NCI-H774 (cell line): Measurements from ENCODE around the gene ENAH.
"Not testable (repeated sequence)": the region's sequence is repeated elsewhere in the genome, so short reads cannot be mapped to it uniquely, and the experiment has no call there.

Experiments
- DNase-seq: peaks from one replicate; lab custom pipeline; 2025; lab: John Stamatoyannopoulos, UW

ENAH gene

GRCh38 chr1:225645194-225645895 lies 7.6 kb downstream of the ENAH start:
- DNase-seq: no peak

- DNase-seq: no peak
These were observed 8.3 kb downstream of the ENAH start for GRCh38 chr1:225644666-225645065.

DNA sequence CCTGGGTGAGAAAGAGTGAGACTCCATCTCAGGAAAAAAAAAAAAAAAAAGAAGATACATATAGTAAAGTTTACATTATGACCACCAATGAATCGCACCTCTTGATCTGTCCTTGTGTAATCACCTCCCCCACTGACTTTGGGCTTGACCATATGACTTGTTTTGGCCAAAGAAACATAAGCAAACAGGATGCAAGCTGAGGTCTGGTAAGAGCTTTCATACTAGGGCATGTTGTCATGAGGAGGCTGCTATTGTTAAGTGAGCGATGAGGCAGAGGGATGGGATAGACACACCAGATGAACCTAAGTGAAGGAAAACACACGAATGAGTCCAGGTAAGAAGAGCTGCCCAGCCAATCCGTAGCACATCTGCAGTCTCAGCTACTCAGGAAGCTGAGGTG lies 10.7 kb downstream of the ENAH start:
- DNase-seq: no peak

DNA sequence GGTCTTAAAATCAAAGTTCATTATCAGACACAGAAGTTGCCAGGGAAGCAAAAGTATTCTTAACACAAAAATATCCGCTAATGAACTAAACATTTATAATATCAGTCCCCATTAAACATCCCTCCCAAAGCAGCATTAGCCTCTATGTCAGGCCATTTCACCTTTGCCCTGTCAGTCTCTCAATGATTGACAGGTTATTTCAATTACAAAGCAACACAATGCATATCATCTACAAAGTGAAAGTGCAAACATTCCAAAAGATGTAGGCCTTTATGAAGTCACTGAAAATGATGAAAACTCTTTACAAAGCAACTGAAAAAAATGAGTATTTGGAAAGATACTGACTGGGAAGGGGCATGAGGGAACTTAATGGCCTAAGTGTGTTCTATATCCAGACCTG lies 14.1 kb downstream of the ENAH start:
- DNase-seq: no peak

DNA sequence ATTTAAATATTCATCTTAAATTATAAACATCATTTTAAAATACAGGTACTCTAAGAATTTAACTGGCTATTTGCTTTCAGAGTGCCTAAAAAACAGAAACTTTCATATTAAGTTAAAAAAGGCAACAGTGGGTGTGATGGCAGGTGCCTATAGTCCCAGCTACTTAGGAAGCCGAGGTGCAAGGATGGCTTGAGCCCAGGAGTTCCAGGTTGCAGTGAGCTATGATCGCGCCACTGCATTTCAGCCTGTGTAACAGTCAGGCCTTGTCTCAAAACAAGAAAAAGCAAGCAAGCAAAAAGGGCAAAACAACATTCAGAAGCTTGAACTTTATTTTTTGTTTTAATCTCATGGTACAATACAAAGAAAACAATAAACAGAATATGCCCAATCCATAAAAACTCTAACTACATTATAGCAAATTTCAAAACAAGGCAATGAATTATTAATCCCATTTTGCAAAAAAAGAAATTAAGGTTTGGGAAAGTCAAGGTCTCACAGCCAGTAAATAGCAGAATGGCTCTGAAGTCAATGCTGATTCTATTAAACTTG lies 15.2 kb downstream of the ENAH start:
- no peak for DNase-seq

DNA sequence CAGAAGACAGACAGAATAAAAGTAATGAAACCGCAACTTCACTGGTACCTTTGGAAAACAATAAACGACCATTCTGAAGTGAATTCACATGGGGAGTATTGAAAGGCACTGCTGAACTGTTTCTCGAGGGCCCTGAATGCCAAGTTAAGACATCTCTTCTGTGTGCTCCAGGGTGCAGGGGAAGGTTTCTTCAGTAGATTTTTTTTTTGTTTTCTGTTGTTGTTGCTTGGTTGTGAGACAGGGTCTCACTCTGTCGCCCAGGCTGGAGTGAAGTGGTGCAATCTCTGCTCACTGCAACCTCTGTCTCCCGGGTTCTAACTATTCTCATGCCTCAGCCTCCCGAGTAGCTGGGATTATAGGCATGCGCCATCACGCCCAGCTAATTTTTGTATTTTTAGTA lies 15.9 kb downstream of the ENAH start:
- not testable (repeated sequence) for DNase-seq

- DNase-seq: no peak
These were observed 17.3 kb downstream of the ENAH start for GRCh38 chr1:225635649-225636048.

DNA sequence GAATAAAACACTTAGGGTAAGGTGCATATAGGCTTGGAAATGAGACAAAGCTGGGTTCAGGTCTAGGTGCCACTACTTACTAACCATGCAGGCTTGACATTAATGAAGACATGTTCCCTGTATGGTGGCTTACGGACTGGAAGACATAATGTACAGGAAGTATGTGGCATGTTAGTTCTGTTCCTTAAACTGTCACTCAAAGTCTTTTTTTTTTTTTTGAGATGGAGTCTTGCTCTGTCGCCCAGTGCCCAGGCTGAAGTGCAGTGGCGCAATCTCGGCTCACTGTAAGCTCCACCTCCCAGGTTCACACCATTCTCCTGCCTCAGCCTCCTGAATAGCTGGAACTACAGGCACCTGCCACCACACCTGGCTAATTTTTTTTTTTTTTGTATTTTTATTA lies 20.1 kb downstream of the ENAH start:
- DNase-seq: not testable (repeated sequence)

DNA sequence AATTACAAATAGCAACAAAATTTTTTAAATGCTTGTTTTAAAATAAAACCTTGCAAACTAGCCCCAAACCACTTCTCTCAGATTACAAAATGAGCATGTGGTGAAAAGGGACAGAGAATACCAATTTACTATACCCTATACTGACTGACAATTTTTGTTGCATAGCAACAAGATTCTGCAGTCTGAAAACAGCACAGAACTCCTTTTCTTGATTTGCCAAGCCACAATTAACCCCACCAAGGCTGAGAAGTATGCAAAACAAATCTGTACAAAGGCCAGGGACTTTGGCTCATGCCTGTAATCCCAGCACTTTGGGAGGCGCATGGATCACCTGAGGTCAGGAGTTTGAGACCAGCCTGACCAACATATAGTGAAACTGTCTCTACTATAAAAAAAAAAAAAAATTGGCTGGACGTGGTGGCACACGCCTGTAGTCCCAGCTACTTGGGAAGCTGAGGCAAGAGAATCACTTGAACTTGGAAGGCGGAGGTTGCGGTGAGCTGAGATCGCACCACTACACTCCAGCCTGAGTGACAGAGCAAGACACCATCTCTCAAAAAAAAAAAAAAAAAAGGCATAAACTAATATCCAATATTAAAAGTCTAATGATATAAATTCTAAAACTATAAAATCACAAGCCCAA lies 21.8 kb downstream of the ENAH start:
- no peak for DNase-seq

GRCh38 chr1:225629483-225629882 lies 23.4 kb downstream of the ENAH start:
- no peak for DNase-seq

GRCh38 chr1:225628794-225629193 lies 24.1 kb downstream of the ENAH start:
- not testable (repeated sequence) for DNase-seq

DNA sequence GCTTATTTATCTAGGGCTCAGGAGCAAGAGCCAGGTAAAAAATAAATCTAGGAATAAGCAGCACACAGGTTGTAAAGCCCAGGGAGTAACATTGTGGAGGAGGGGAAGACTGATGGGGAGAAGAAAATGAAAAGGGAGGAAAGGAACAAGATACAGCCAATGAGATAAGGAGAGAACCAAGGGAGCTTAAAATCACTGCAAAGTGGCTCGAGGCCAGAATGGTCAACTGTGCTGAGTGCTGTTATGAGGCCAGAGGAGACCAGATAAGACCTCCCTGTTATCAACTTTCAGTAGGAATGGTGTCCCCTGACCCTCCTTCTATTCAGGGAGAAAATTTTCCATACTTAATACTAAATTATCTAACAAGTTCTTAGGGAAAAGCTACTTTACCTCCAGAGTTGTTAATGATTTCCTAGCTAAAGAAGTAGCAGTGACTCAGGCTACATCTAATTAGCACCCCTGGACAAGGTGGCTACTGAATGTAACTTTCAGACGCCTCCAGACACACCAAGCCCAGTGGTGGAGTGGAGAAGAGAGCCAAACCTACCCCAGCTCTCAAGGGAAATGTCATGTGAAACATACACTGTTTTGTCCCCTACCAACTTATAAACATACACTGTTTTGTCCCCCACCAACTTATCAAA lies 25.5 kb downstream of the ENAH start:
- no peak for DNase-seq

DNA sequence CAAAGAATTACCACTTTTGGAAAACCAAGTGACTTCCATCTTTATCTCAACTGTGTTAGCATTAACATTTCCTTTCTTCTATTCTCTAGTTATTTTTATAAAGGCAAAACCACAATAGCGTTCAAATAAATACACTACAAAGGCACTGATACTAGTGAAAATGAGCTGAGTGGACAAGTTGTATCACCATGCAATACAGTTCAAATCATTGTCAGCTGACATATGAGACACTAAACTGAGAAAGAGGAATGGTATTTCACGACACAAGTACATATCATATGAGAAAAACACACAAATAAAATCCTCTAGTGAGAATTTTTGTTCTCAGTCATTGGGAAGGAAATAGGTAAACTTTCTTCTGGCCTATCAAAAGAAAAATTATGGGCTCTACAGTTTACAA lies 26.2 kb downstream of the ENAH start:
- DNase-seq: no peak

- no peak for DNase-seq
These were observed 35.0 kb downstream of the ENAH start for GRCh38 chr1:225617956-225618355.

- no peak for DNase-seq
These were observed 35.4 kb downstream of the ENAH start for GRCh38 chr1:225617479-225617878.

DNA sequence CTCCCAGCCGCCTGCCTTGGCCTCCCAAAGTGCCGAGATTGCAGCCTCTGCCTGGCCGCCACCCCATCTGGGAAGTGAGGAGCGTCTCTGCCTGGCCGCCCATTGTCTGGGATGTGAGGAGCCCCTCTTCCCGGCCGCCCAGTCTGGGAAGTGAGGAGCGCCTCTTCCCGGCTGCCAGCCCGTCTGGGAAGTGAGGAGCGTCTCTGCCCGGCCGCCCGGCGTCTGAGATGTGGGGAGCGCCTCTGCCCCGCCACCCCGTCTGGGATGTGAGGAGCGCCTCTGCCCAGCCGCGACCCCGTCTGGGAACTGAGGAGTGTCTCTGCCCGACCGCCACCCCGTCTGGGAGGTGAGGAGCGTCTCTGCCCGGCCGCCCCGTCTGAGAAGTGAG lies 37.5 kb downstream of the ENAH start:
- DNase-seq: not testable (repeated sequence)

DNA sequence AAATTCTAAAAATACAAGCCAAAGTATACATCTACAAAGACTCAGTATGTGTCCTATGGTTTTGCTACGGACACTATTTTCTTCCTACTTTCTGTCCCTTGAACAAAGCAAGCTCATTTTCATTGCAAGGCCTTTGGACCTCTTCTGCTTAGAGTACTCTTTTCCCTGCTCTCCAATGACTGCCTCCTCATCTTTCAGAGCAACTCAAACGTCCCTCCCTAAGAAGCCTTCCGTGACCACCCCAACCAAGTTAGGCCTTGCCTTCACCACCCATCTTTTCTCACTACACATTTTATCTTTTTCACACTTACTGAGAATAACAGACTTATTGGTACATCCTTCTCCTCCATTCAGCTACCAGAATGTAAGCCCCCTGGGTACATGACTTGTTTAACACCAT lies 39.9 kb downstream of the ENAH start:
- DNase-seq: no peak

DNA sequence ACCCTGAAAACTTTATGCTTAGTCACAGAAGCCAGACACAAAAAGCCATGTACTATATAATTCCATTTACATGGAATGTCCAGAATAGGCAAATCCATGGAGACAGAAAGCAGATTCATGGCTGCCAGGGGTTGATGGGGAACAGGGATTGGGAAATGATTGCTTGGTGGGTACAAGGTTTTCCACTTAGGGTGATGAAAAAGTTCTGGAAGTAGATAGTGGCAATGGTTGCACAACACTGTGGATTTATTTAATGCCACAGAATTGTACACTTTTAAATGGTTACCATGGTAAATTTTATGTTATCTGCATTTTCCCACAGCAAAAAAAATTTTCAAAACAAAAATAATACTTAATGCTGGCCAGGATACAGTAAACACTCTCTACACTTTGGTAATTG lies 40.6 kb downstream of the ENAH start:
- no peak for DNase-seq

DNA sequence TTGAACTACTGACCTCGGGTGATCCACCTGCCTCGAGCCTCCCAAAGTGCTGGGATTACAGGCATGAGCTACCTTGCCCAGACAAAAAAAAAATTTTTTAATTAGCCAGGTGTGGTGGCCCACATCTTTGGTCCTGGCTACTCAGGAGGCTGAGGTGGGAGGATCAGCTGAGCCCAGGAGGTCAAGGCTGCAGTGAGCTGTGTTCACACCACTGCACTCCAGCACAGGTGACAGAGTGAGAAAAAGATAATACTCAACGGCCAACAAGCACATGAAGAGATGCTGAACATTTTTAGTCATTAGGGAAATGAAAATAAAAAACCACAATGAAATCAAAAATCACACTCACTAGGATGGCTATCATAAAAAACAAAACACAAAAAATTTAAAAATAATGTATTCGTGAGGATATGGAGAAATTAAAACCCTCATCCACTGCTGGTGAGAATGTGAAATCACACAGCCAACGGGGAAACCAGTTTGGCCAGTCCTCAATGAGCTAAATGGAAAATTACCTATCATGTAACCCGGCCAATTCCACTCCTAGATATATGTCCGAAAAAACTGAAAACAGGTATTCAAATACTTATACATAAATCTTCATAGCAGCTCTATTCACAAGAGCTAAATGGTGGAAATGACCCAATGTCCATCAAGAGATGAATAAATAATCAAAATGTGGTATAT lies 41.2 kb downstream of the ENAH start:
- DNase-seq: no peak

- no peak for DNase-seq
These were observed 42.4 kb downstream of the ENAH start for GRCh38 chr1:225610539-225610938.

GRCh38 chr1:225608014-225608796 lies 44.7 kb downstream of the ENAH start:
- no peak for DNase-seq

DNA sequence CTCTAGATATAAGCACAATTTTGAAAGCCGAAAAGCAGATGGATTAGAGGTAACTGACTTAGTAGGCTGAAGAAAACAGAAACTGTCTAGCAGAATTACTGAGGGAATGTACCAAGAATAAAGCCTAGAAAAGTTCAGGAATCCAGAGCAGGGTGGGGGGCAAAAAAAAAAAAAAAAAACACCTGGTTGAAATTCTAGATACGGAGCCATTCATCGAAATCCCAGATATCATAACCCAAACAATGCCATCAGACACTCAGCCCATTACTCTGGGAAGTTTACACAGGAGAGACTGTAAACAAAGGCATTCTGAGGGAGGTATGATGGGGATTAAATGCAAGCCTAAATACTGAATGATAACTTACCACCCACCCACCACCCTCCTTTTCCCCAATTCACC lies 45.6 kb downstream of the ENAH start:
- no peak for DNase-seq
